ENCODE measurements around the gene WWC2. TPM values are rescaled to one million over a fixed set of nuclear protein-coding genes. Genes with fewer than 3 reads are reported as not detected.

The WWC2 gene
- total and polyA plus RNA-seq, 2 experiments from 2014 or later = 50.5 to 74.2 TPM

- DNase-seq (ENCODE audit: low spot score) = no peak
- no peak overlapping the region for H3K27ac Mint-ChIP-seq
- Histone ChIP-seq H4K20me1 (replicated peaks; ENCODE audit: insufficient read depth) (no peaks in the 10 kb centered on the region), H3K36me3 (ENCODE audit: insufficient read depth) (no peaks in the 10 kb centered on the region), H2AFZ (no peak overlapping the region), H3F3A (replicated peaks; ENCODE audit: low read depth) (no peaks in the 10 kb centered on the region; the same call in 1 of the 2 replicates), H3K27me3 (ENCODE audit: insufficient read depth) (no peaks in the 10 kb centered on the region), H3K79me2 (replicated peaks; ENCODE audit: insufficient read depth) (no peaks in the 10 kb centered on the region), H3K4me2 (no peak overlapping the region), H3K27ac (ENCODE audit: low read depth) (no peak overlapping the region), H3K4me3 (no peak overlapping the region), H3K9me2 (ENCODE audit: insufficient read depth) (no peaks in the 10 kb centered on the region; the same call in 1 of the 2 replicates), H3K4me1 (ENCODE audit: insufficient read depth) (no peaks in the 10 kb centered on the region)
- H3K9me3 Mint-ChIP-seq = peaks cover 3% of the 10 kb centered on the region; the same call in 2 of the 3 replicates
- no peaks in the 10 kb centered on the region for H3K36me3 Mint-ChIP-seq (ENCODE audit: low read depth)
- no peak overlapping the region for H3K4me3 Mint-ChIP-seq
- no peaks in the 10 kb centered on the region for H3K27me3 Mint-ChIP-seq (ENCODE audit: insufficient read depth, low read depth, poor library complexity)
- TF ChIP-seq EZH2phosphoT487 (IDR thresholded peaks at IDR 0.05; ENCODE audit: unreplicated experiment) (no peak), NANOG (IDR thresholded peaks at IDR 0.05; ENCODE audit: borderline replicate concordance) (no peak), JUNB (IDR thresholded peaks at IDR 0.05; ENCODE audit: unreplicated experiment) (no peak), POLR2AphosphoS5 (IDR thresholded peaks at IDR 0.05; ENCODE audit: low read depth) (no peak)
- no peaks in the 10 kb centered on the region for H3K4me1 Mint-ChIP-seq
- ATAC-seq = no peak
Observed at GRCh38 chr4:183059797-183060196, 39.3 kb upstream of the WWC2 start.

GRCh38 chr4:183068502-183068901 lies 30.6 kb upstream of the WWC2 start:
- Histone ChIP-seq H3K27ac (ENCODE audit: low read depth) (no peak overlapping the region), H4K20me1 (replicated peaks; ENCODE audit: insufficient read depth) (no peaks in the 10 kb centered on the region), H2AFZ (0 out of 2 replicates have a peak overlapping the region, but pooled peaks have one; percentile 4), H3K36me3 (ENCODE audit: insufficient read depth) (no peaks in the 10 kb centered on the region), H3K4me1 (ENCODE audit: insufficient read depth) (no peaks in the 10 kb centered on the region), H3K9me2 (ENCODE audit: insufficient read depth) (no peaks in the 10 kb centered on the region; the same call in 1 of the 2 replicates), H3K4me2 (no peak overlapping the region), H3K79me2 (replicated peaks; ENCODE audit: insufficient read depth) (no peaks in the 10 kb centered on the region), H3K4me3 (no peak overlapping the region), H3K27me3 (ENCODE audit: insufficient read depth) (no peaks in the 10 kb centered on the region), H3F3A (replicated peaks; ENCODE audit: low read depth) (no peaks in the 10 kb centered on the region)
- Mint-ChIP-seq H3K27ac (no peak overlapping the region), H3K36me3 (ENCODE audit: low read depth) (peaks cover 19% of the 10 kb centered on the region), H3K9me3 (peaks cover 37% of the 10 kb centered on the region), H3K4me1 (peaks cover 3% of the 10 kb centered on the region), H3K4me3 (no peak overlapping the region), H3K27me3 (ENCODE audit: insufficient read depth, low read depth, poor library complexity) (peaks cover 4% of the 10 kb centered on the region)
- DNase-seq (ENCODE audit: low spot score) (no peak), ATAC-seq (no peak)
- TF ChIP-seq ZNF462 (CRISPR knock-in tag; IDR thresholded peaks at IDR 0.05) (no peak), ZNF331 (CRISPR knock-in tag; IDR thresholded peaks at IDR 0.05; ENCODE audit: low read depth) (no peak), REST (IDR thresholded peaks at IDR 0.05; ENCODE audit: unreplicated experiment) (no peak), EZH2phosphoT487 (IDR thresholded peaks at IDR 0.05; ENCODE audit: unreplicated experiment) (no peak), ETS1 (IDR thresholded peaks at IDR 0.05) (no peak), NANOG (IDR thresholded peaks at IDR 0.05; ENCODE audit: borderline replicate concordance) (no peak), CREB1 (CRISPR knock-in tag; IDR thresholded peaks at IDR 0.05; ENCODE audit: low read depth) (no peak), POLR2AphosphoS5 (IDR thresholded peaks at IDR 0.05; ENCODE audit: low read depth) (no peak), ZNF114 (CRISPR knock-in tag; IDR thresholded peaks at IDR 0.05) (no peak), EZH2 (IDR thresholded peaks at IDR 0.05; ENCODE audit: low read depth, unreplicated experiment) (no peak), STAT1 (IDR thresholded peaks at IDR 0.05; ENCODE audit: unreplicated experiment) (no peak)
